OCI-M2 (cell line): ENCODE measurements around the gene MOGAT3.

Experiments
- DNase-seq: peaks from one replicate; lab custom pipeline; 2025; ENCODE audit not compliant: unreplicated experiment; lab: John Stamatoyannopoulos, UW

Gene MOGAT3

GRCh38 chr7:101162551-101163278 lies 38.1 kb downstream of the MOGAT3 start:
- DNase-seq = no peak

- DNase-seq = no peak
Measured at GRCh38 chr7:101161692-101162471, 39.0 kb downstream of the MOGAT3 start.

- DNase-seq = no peak
Measured at GRCh38 chr7:101160910-101161309, 39.9 kb downstream of the MOGAT3 start.

GRCh38 chr7:101159696-101160674 lies 40.9 kb downstream of the MOGAT3 start:
- DNase-seq = no peak

GRCh38 chr7:101156866-101157589 lies 43.8 kb downstream of the MOGAT3 start:
- no peak for DNase-seq

GRCh38 chr7:101156277-101156676 lies 44.6 kb downstream of the MOGAT3 start:
- no peak for DNase-seq

GRCh38 chr7:101155303-101155702 lies 45.5 kb downstream of the MOGAT3 start:
- no peak for DNase-seq

GRCh38 chr7:101154693-101155102 lies 46.1 kb downstream of the MOGAT3 start:
- DNase-seq = no peak

- no peak for DNase-seq
Measured at GRCh38 chr7:101153969-101154692, 46.7 kb downstream of the MOGAT3 start, which contains the start of gene AP1S1. Gene AP1S1, plus strand, starts transcription at chr7:101154476. Its CDS starts 39 bp downstream, at chr7:101154515.

GRCh38 chr7:101151908-101152651 lies 48.8 kb downstream of the MOGAT3 start:
- DNase-seq = no peak
